Measurements from ENCODE around the gene SLC39A5.

DNA sequence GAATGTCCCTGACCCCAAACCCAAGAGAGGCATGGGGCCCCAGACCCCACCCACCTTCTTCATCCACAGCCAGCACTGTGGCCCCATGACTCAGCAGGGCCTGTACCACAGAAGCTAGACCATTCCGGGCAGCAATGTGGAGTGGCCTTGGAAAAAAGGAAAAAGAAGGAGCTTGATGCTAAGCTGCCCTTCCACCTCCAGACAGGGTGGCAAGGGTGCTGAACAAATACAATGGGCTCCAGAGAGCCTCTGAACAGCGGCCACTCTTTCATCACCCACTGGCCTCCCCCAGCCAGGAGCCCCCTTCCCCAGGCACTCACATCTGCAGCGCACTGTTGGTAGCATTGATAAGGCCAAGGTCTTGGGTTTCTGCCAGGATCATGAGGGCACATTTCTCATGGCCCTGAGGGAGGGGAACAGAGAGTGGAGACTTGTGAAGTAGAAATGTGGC is 13.9 kb downstream of the SLC39A5 start:
- TF ChIP-seq, protein P1, sequence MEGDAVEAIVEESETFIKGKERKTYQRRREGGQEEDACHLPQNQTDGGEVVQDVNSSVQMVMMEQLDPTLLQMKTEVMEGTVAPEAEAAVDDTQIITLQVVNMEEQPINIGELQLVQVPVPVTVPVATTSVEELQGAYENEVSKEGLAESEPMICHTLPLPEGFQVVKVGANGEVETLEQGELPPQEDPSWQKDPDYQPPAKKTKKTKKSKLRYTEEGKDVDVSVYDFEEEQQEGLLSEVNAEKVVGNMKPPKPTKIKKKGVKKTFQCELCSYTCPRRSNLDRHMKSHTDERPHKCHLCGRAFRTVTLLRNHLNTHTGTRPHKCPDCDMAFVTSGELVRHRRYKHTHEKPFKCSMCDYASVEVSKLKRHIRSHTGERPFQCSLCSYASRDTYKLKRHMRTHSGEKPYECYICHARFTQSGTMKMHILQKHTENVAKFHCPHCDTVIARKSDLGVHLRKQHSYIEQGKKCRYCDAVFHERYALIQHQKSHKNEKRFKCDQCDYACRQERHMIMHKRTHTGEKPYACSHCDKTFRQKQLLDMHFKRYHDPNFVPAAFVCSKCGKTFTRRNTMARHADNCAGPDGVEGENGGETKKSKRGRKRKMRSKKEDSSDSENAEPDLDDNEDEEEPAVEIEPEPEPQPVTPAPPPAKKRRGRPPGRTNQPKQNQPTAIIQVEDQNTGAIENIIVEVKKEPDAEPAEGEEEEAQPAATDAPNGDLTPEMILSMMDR (IDR thresholded peaks at IDR 0.05): no peak
- TF ChIP-seq POLR2AphosphoS5 (IDR thresholded peaks at IDR 0.05; ENCODE audit: low read depth, low read length) (no peak), SIN3A (IDR thresholded peaks at IDR 0.05; ENCODE audit: borderline replicate concordance, low read depth, low read length) (no peak), RCOR1 (IDR thresholded peaks at IDR 0.05; ENCODE audit: low read length) (no peak), EZH2phosphoT487 (IDR thresholded peaks at IDR 0.05; ENCODE audit: borderline replicate concordance, low read depth) (no peak), JUND (IDR thresholded peaks at IDR 0.05) (no peak), RAD21 (IDR thresholded peaks at IDR 0.05; ENCODE audit: low read length) (no peak), EP300 (IDR thresholded peaks at IDR 0.05; ENCODE audit: borderline replicate concordance in 1 of 2, low read depth in 1 of 2, low read length in 1 of 2) (no peak), ELF1 (IDR thresholded peaks at IDR 0.05) (no peak)
- TF ChIP-seq, protein P2, sequence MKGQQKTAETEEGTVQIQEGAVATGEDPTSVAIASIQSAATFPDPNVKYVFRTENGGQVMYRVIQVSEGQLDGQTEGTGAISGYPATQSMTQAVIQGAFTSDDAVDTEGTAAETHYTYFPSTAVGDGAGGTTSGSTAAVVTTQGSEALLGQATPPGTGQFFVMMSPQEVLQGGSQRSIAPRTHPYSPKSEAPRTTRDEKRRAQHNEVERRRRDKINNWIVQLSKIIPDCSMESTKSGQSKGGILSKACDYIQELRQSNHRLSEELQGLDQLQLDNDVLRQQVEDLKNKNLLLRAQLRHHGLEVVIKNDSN (IDR thresholded peaks at IDR 0.05; ENCODE audit: borderline replicate concordance, low read depth): no peak
- TF ChIP-seq, protein P3, sequence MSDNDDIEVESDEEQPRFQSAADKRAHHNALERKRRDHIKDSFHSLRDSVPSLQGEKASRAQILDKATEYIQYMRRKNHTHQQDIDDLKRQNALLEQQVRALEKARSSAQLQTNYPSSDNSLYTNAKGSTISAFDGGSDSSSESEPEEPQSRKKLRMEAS (IDR thresholded peaks at IDR 0.05; ENCODE audit: low read depth): no peak
- TF ChIP-seq, protein P4, sequence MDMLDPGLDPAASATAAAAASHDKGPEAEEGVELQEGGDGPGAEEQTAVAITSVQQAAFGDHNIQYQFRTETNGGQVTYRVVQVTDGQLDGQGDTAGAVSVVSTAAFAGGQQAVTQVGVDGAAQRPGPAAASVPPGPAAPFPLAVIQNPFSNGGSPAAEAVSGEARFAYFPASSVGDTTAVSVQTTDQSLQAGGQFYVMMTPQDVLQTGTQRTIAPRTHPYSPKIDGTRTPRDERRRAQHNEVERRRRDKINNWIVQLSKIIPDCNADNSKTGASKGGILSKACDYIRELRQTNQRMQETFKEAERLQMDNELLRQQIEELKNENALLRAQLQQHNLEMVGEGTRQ (IDR thresholded peaks at IDR 0.05; ENCODE audit: borderline replicate concordance, low read depth, low read length): no peak
